NCI-H2107 treated with DMSO at 0.1 percent for 48 hours (cell line): ENCODE measurements around the gene TMEM132C.
A peak's percentile ranks its signal among the peaks of the same experiment; 100 is the strongest.

Experiments used
- DNase-seq: peaks from one replicate; lab custom pipeline; 2025; ENCODE audit not compliant: unreplicated experiment; lab: John Stamatoyannopoulos, UW

Gene TMEM132C

GRCh38 chr12:128288357-128288756, 21.4 kb downstream of the TMEM132C start:
- DNase-seq = no peak

DNA sequence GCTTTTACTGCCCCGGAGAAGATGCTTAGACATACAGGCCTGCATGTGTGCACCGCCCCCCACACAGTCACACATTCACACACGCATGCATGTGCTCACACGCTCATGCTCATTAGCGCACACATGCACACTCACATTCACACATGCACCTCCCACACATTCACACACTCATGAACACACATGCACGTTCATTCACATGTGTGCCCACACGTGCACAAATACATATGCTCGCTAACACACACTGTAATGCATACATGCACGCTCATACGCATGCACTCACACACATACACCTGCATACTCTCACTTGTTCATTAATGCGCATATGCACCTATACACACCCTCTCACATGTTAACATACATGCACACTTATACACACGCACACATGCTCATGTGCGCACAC, 21.9 kb downstream of the TMEM132C start:
- DNase-seq = no peak

DNA sequence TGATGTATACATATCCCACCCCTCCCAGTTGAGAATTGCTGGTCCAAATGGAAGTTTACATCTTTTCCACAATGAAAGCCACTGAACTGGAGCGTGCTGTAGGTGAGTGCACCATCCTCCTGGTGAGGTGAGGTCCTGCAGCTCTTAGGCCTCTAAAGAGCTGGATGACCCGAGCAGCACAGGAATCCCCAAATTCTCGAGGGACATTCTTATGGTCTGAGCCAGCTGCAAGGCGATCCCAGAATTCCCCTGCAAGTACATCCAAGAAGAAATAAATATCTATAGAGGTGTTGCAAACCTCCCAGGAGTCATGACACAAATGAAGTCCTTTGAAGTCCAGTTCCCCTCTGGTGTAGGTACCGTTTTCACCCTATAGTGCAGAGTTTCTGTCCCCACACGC, 24.0 kb downstream of the TMEM132C start:
- no peak for DNase-seq

GRCh38 chr12:128298091-128298748, 31.2 kb downstream of the TMEM132C start:
- no peak for DNase-seq

- DNase-seq = no peak
Measured at GRCh38 chr12:128305336-128305892, 38.4 kb downstream of the TMEM132C start.

DNA sequence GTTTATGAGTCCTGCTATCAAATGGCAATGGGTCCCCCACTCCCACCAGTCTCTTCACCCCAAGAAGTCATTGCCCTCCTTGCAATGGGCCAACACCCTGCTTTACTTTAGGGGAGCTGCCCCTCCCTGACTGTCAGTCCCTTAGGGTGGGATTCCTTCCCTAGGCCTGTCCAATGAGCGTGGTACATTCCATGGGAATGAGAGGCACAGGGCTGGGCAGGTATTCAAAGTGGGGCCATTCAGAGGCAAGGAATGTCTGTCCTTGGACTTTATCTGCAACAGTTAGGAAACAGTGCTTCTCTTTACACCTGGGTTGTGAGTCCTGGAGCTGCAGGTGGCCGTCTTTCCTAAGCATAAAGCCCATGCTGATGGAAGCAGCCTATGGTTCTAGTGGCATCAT, 40.8 kb downstream of the TMEM132C start:
- DNase-seq = no peak

DNA sequence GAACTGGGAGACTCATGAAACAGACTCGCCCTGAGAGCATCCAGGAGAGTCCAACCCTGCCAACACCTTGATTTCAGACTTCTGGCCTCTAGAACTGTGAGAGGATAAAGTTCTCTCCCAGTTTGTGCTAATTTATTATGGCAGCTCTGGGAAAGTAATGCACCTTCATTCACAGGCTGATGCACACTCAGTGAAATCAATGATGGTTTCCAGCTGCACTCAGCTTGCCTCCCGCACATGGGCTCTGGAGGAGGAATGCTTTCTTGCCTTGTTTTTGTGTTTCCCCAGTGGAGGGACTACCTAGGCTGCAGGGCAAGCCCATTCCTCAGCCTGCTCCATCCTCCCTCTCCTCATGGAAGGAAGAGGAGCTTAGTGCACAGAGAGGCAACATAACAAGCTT, 45.7 kb downstream of the TMEM132C start:
- DNase-seq = no peak

- DNase-seq = no peak
Measured at GRCh38 chr12:128313931-128314330, 47.0 kb downstream of the TMEM132C start.

- no peak for DNase-seq
Measured at GRCh38 chr12:128314611-128315010, 47.6 kb downstream of the TMEM132C start.

GRCh38 chr12:128316078-128316477, 49.1 kb downstream of the TMEM132C start:
- no peak for DNase-seq

GRCh38 chr12:128316973-128317526, 50.1 kb downstream of the TMEM132C start:
- no peak for DNase-seq

- peak; percentile 55 for DNase-seq
Measured at GRCh38 chr12:128318341-128318740, 51.4 kb downstream of the TMEM132C start.

DNA sequence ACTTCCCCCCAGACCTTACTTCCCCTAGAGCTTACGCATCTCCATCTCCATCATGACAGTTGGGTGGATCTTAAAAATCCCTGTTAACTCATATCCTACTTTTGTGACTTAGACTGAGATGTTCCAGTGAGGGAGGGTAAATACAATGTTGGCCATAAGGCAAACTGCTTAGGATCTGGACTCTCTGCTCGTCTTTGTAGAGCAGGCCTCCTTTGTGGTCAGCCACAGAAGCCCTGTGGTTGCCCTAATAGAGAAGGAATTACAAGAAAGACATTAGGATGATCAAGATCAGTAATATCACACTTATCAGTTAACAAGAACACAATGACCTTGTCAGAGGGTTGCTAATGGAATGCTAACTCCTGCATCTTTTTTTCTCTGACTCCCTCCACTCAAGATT, 52.0 kb downstream of the TMEM132C start:
- DNase-seq = no peak

DNA sequence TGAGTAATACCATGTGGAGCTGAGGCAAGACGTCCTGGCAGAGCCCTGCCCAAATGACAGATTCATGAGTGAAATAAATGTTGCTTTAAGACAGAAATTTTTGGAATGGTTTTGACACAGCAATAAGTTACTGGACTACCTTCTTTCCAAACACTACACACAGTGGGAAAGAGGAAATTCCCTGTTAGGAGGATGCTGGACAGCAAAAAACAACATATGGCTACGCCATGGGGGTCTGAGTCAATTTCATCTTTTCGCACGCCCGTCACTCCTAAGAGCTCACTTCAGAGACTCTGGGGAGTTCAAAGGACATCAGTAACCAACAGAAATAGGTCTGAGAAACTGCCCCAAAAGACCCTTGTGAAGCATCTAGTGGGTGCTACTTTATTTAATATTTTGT, 55.4 kb downstream of the TMEM132C start:
- DNase-seq = no peak

- DNase-seq = no peak
Measured at GRCh38 chr12:128323145-128323920, 56.4 kb downstream of the TMEM132C start.

DNA sequence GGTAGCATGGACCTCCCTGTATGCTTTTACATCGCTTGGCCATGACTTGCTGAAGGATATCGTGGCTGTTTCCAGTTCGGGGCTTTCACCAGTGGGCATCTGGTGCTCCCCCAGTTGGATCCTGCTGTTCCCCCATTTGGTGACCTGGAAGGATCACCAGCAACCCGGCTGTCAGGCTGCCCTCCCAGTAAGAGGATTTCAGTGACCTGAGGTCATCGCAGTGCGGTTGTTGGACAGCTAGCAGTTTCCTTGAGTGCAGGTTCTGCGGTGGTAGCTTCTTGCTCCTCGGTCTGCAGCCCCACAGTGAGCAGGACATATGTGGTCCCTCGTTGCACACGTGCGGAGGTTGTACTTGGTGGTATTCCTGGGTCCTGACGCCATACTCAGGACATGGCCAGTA, 58.7 kb downstream of the TMEM132C start:
- no peak for DNase-seq

DNA sequence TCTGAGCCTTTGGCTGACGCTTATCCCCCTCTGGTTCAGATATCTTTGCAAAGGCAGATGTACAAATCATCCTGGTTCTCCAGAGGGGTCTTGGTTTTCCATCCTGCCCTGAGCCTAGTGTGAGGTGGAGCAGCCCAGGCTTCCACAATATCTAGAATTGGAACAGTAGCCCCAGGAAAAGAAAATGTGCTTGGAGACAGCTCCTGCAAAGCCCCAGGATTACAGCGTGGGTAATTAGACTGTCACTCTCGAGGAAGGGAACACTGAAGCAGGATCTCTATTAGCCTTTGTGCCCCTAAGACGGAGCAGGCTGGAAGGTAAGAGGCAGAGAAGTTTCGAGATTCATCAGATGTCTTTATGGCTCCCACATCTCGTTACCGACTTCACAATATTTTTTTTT, 59.4 kb downstream of the TMEM132C start:
- DNase-seq = no peak

- DNase-seq = no peak
Measured at GRCh38 chr12:128328961-128329360, 62.0 kb downstream of the TMEM132C start.

DNA sequence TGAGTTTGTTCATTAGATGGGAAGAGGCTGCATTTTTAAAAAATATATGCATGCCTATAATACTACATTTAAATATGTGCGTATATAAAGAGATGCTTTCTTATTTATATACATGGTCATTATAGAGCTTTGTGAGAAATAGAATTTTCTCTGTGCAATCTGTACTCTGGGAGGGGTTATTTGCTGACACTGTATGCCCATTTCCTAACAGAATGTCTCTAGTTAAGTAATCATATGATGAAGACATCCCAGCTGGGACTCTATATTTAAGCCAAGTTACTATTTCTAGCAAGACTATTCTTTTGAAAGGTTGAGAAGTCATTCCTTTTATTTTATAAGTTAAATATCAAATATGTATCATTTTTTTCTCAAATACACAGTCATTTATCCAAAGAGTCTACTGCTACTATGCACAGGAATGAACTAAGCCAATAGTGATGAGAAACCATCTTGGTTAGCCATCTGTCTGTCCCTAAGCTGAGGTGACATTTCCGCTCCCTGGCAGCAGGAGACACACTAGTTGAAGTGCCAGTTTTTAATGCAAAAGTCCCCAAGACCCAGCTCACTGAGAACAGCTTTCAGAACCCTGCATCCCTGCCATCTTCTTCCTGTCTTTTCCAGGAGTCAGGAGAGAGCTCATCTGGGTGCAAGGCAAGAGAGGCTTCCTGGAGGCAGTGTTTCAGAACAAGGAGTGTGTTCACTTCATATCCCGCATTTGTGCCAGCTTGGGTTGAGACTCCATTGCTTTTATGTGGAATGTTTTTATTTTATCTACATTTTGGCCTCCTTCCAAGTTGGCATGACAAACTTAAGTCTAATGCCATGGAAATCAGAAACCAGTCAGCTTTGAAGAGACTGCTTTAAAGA, 69.5 kb downstream of the TMEM132C start:
- DNase-seq = no peak

- no peak for DNase-seq
Measured at GRCh38 chr12:128337071-128337345, 70.0 kb downstream of the TMEM132C start.

DNA sequence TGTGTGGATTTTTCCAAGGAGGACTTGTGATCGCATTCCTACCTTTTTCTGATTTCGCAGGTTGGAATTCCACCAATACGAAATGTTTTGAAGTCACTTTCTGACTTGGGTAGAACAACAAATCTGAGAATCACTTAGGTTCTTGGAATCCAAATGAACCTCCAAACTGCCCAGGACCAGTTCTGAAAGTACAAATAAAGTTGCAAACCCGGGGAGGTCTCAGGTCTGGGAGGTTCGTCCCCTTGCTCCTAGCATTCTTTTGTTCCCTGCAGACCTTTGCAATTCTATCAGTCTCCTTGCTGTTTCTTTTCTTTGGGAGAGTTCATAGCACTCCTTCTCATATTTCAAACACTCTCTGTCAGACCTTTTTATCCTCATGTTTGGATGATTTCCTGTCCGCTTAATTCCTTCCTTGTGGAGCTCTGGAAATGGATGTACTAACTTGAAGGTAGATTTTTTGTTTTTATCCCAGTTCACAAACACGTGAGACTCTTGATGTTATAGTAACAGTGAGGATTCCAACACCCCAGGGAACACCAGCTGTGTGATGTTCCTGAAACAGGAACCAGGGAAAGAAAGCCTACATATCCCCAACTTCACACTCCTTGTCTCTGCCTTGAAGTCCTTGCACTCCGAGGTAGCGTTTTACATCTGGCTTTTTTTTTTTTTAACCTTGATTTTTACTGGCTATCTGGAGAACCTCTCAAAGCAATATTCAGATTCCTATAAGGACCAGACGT, 70.6 kb downstream of the TMEM132C start:
- no peak for DNase-seq
